K562 (cell line): ENCODE measurements around the gene PRKD1. TPM values are rescaled to one million over a fixed set of nuclear protein-coding genes. Genes with fewer than 3 reads are reported as not detected.
A peak's percentile ranks its signal among the peaks of the same experiment; 100 is the strongest.

Experiments
- ATAC-seq: fragments of 200-7000 bp; cut with Tn5 transposase; 3 replicates; pipeline ENCODE4 v1.9.1; 2020; ENCODE audit warnings: moderate library complexity
- BruUV-seq: library from RNA; stranded (reverse); fragments of 400-500 nt; replicated peaks from 2 replicates; lab custom pipeline; 2021; lab: Mats Ljungman, UMichigan
- CTCF ChIA-PET: fragments of 300-600 bp; formaldehyde crosslinking; extraction: SDS; loops from one replicate; lab custom pipeline; 2021; ENCODE audit warnings: low intra/inter-chr PET ratio; lab: Yijun Ruan, JAX
- POLR2A ChIA-PET: fragments of 300-600, 350-650 bp; sonication (Branson Sonifier 250); formaldehyde crosslinking; extraction: SDS; loops from one replicate; lab custom pipeline; 2021; ENCODE audit warnings: antibody characterized with exemption, inconsistent platforms; lab: Yijun Ruan, JAX
- DNase-seq, 4 experiments: peaks; one replicate each; pipeline versions ENCODE4 v3.0.0 to v3.0.0-alpha.2; 2011 to 2018; ENCODE audit warnings: low spot score in 3 of 4, mixed read lengths in 3 of 4; ENCODE audit errors: extremely low read depth in 1 of 4
- FAIRE-seq: peaks from 2 replicates; lab custom pipeline; 2011; peaks lifted over from hg19 to GRCh38; lab: Jason Lieb, UNC
- H2AFZ ChIP-seq: 2 replicates; pipeline ENCODE4 v1.6.0; 2011; ENCODE audit warnings: low read depth, low read length, control low read depth, inconsistent platforms
- H3K27ac ChIP-seq: fragments of 200-600 bp; 3 replicates; pipeline ENCODE4 v1.8.0; 2011; ENCODE audit warnings: low read depth, mild to moderate bottlenecking, control low read depth, inconsistent platforms, low read length, moderate library complexity, mixed read lengths; ENCODE audit errors: extremely low read depth
- H3K27me3 ChIP-seq, 2 experiments: fragments of 300-600 bp in 1 of 2; 2 replicates in 1 of 2; 3 replicates in 1 of 2; pipeline versions ENCODE4 v1.6.0 to v1.8.0; 2011; ENCODE audit warnings: inconsistent platforms in 2 of 2, low read length in 2 of 2, mild to moderate bottlenecking in 1 of 2, mixed read lengths in 1 of 2, moderate library complexity in 1 of 2; ENCODE audit not compliant: control insufficient read depth in 2 of 2, insufficient read depth in 2 of 2
- H3K36me3 ChIP-seq: fragments of 300-600 bp; 3 replicates; pipeline ENCODE4 v1.8.0; 2011; ENCODE audit warnings: mild to moderate bottlenecking, low read length, inconsistent platforms; ENCODE audit not compliant: control insufficient read depth, insufficient read depth
- H3K4me1 ChIP-seq, 2 experiments: fragments of 200-600 bp in 1 of 2; replicated peaks in 1 of 2; 2 replicates in 1 of 2; 3 replicates in 1 of 2; pipeline versions ENCODE4 v1.5.1 to v1.8.0; 2011; ENCODE audit warnings: inconsistent platforms in 2 of 2, low read length in 2 of 2, mild to moderate bottlenecking in 1 of 2, mixed read lengths in 1 of 2, moderate library complexity in 1 of 2; ENCODE audit not compliant: control insufficient read depth in 2 of 2, insufficient read depth in 2 of 2
- H3K4me2 ChIP-seq: 2 replicates; pipeline ENCODE4 v1.6.1; 2011; ENCODE audit warnings: low read length, control low read depth, inconsistent platforms, mixed read lengths; ENCODE audit not compliant: insufficient read depth
- H3K4me3 ChIP-seq: fragments of 200-600 bp; sonication (generic), shearing (Covaris generic); 2 replicates; pipeline ENCODE4 v1.5.1; 2016; ENCODE audit warnings: control low read depth, inconsistent platforms
- H3K79me2 ChIP-seq: fragments of 200-600 bp; 3 replicates; pipeline ENCODE4 v1.8.0; 2011; ENCODE audit warnings: low read length, inconsistent platforms; ENCODE audit not compliant: control insufficient read depth, insufficient read depth
- H3K9ac ChIP-seq, 2 experiments: 2 replicates each; pipeline versions ENCODE4 v1.6.0 to v1.6.1; 2011; ENCODE audit warnings: low read depth in 2 of 2, low read length in 2 of 2, control low read depth in 1 of 2, inconsistent platforms in 1 of 2, mild to moderate bottlenecking in 1 of 2, mixed read lengths in 1 of 2; ENCODE audit not compliant: insufficient read depth in 1 of 2
- H3K9me1 ChIP-seq: one replicate; pipeline ENCODE4 v1.6.0; 2011; ENCODE audit warnings: inconsistent platforms, mild to moderate bottlenecking, low read length, moderate library complexity; ENCODE audit not compliant: control insufficient read depth, insufficient read depth
- H3K9me3 ChIP-seq: replicated peaks from 2 replicates; pipeline ENCODE4 v1.5.1; 2011; ENCODE audit warnings: low read depth, low read length, inconsistent platforms; ENCODE audit not compliant: control insufficient read depth, insufficient read depth
- H4K20me1 ChIP-seq: replicated peaks from 2 replicates; pipeline ENCODE4 v1.6.1; 2011; ENCODE audit warnings: low read length, inconsistent platforms, mixed read lengths; ENCODE audit not compliant: control insufficient read depth, insufficient read depth
- IFI16 ChIP-seq: fragments of 250-450 bp; sonication (Bioruptor Pico); IDR thresholded peaks from 2 replicates; pipeline ENCODE4 v2.1.2; 2022; ENCODE audit warnings: mild to moderate bottlenecking, inconsistent platforms
- MCM5 ChIP-seq: fragments of 450-650 bp; IDR thresholded peaks from 2 replicates; pipeline ENCODE4 v1.6.1; 2016; ENCODE audit warnings: low read depth
- OTX1 ChIP-seq: fragments of 450-650 bp; formaldehyde crosslinking; IDR thresholded peaks from 2 replicates; pipeline ENCODE4 v1.4.0; 2022; ENCODE audit warnings: mild to moderate bottlenecking
- PKNOX1 ChIP-seq: fragments of 450-650 bp; IDR thresholded peaks from 2 replicates; pipeline ENCODE4 v1.6.1; 2016
- RUNX1 ChIP-seq: sonication (generic); IDR thresholded peaks from 2 replicates; pipeline ENCODE4 v1.6.1; 2016; ENCODE audit warnings: antibody characterized with exemption, low read depth
- ZBTB43 ChIP-seq: sonication (generic); formaldehyde crosslinking; IDR thresholded peaks from 2 replicates; pipeline ENCODE4 v1.8.0; 2023; ENCODE audit warnings: mild to moderate bottlenecking, missing genetic modification reagents
- ZNF146 ChIP-seq: IDR thresholded peaks from one replicate; pipeline ENCODE4 v1.6.1; 2018; ENCODE audit warnings: missing compliant biosample characterization; ENCODE audit not compliant: unreplicated experiment
- ZNF444 ChIP-seq: fragments of 250-450 bp; sonication (Bioruptor Pico); IDR thresholded peaks from 2 replicates; pipeline ENCODE4 v1.4.0; 2020; ENCODE audit warnings: mild to moderate bottlenecking, moderate library complexity
- WGBS: fragments of 100-300 bp; shearing (Covaris generic); methylation state at CpG from one replicate; pipeline ENCODE4 v1.1.6; 2016; ENCODE audit warnings: low coverage, mixed read lengths; ENCODE audit not compliant: insufficient coverage; ENCODE audit errors: missing lambda C conversion rate; 5-methylcytosine and 5-hydroxymethylcytosine counted together
- in situ Hi-C: fragments of 300-500 bp; cut with MboI; formaldehyde crosslinking; loops from 4 replicates; pipeline ENCODE4 v1.15.0; 2018; ENCODE audit warnings: inconsistent platforms, mixed read lengths
- intact Hi-C: fragments of 100-400 bp; cut with micrococcal nuclease; formaldehyde crosslinking; loops from 2 replicates; pipeline ENCODE4 v1.14.2; 2022
- polyA plus RNA-seq, 8 experiments: library from polyadenylated mRNA; depleted of rRNA in 4 of 8; stranded (reverse) in 5 of 8; unstranded in 3 of 8; fragments of >200 nt; fragmentation: Nextera tagmentation in 2 of 8; fragmentation: Illumina TruSeq in 1 of 8; extraction: Ambion mirVana in 2 of 8; extraction: Trizol in 1 of 8; gene quantifications; 2 replicates each; pipeline versions ENCODE4 v1.2.1 to v1.2.3, GENCODE V29; 2011 to 2014; ENCODE audit warnings: inconsistent platforms in 1 of 8, missing spikeins in 1 of 8
- total RNA-seq, 7 experiments: library from RNA; depleted of rRNA in 6 of 7; stranded (reverse); fragments of >200 nt in 6 of 7; fragmentation: Illumina TruSeq in 2 of 7; extraction: Trizol in 2 of 7; gene quantifications; 2 replicates each; pipeline versions ENCODE4 v1.2.1 to v1.2.3, GENCODE V29; 2011 to 2021; ENCODE audit warnings: low replicate concordance in 1 of 7

Gene PRKD1
- total and polyA plus RNA-seq, 9 of the 15 experiments (the other 6 are each of a cell fraction or from before 2014, with no cell fraction given), result 0.04 to 0.25 (median 0.13) TPM; not detected in 1

- Histone ChIP-seq H3K9me1 (no peaks in the 10 kb centered on the region), H3K4me2 (no peak overlapping the region), H3K9ac (no peak overlapping the region), H3K9me3 (no peaks in the 10 kb centered on the region), H3K4me1 (no peaks in the 10 kb centered on the region), H3K27me3 (no peaks in the 10 kb centered on the region), H4K20me1 (no peaks in the 10 kb centered on the region), H2AFZ (no peak overlapping the region), H3K36me3 (no peaks in the 10 kb centered on the region), H3K4me3 (no peak overlapping the region), H3K27ac (no peak overlapping the region), H3K79me2 (no peaks in the 10 kb centered on the region)
- FAIRE-seq (no peak), DNase-seq (no peak), ATAC-seq (no peak)
- intact Hi-C loops (no loop called here), in situ Hi-C loops (no loop called here)
- ChIA-PET CTCF (no interaction called here), POLR2A (no interaction called here)
- BruUV-seq, result no TSS peak
- WGBS, result 0% methylated on average over 4 of the region's 4 CpGs
- TF ChIP-seq MCM5, result no peak
- no peak for TF ChIP-seq OTX1 (CRISPR knock-in tag)
- TF ChIP-seq ZNF146 (CRISPR knock-in tag), result peak; percentile 23
These were observed 26.9 kb downstream of the PRKD1 start for GRCh38 chr14:29900609-29901350.

GRCh38 chr14:29898470-29898869, 29.2 kb downstream of the PRKD1 start:
- BruUV-seq, result no TSS peak
- intact Hi-C loops, result no loop called here
- no peak for DNase-seq
- no peak overlapping the region for H3K4me3 ChIP-seq
- no peak for FAIRE-seq
- no peaks in the 10 kb centered on the region for H3K36me3 ChIP-seq
- no peaks in the 10 kb centered on the region for H3K4me1 ChIP-seq
- TF ChIP-seq IFI16 (CRISPR knock-in tag) (no peak), PKNOX1 (no peak), ZNF444 (no peak), RUNX1 (no peak), ZBTB43 (CRISPR knock-in tag) (no peak)
- TF ChIP-seq, all 486 proteins: peak for 0
- Histone ChIP-seq H3K9ac (no peak overlapping the region), H3K4me2 (no peak overlapping the region), H3K9me3 (no peaks in the 10 kb centered on the region), H3K27me3 (no peaks in the 10 kb centered on the region), H2AFZ (no peak overlapping the region), H3K27ac (no peak overlapping the region), H3K79me2 (no peaks in the 10 kb centered on the region), H4K20me1 (no peaks in the 10 kb centered on the region), H3K9me1 (no peaks in the 10 kb centered on the region)
- no peak for ATAC-seq
- in situ Hi-C loops, result no loop called here
- ChIA-PET CTCF (no interaction called here), POLR2A (no interaction called here)
- WGBS, result 0% methylated on average over 2 of the region's 2 CpGs
